Pulmonary artery endothelial cell (primary cell): Measurements from ENCODE around the gene RAB11B. TPM values are rescaled to one million over a fixed set of nuclear protein-coding genes. Genes with fewer than 3 reads are reported as not detected.
"Not testable (repeated sequence)": the region's sequence is repeated elsewhere in the genome, so short reads cannot be mapped to it uniquely, and the experiment has no call there.

Experiments
- DNase-seq: peaks from one replicate; pipeline ENCODE4 v3.0.0-alpha.2; 2011; ENCODE audit warnings: low read depth, low spot score
- total RNA-seq: library from RNA; depleted of rRNA; stranded (reverse); fragments of >200 nt; gene quantifications from 2 replicates; pipeline ENCODE4 v1.2.3, GENCODE V29; 2014

The RAB11B gene
- total RNA-seq, 1 donor from 2014 or later = 38.4 TPM

- DNase-seq = no peak
Measured at GRCh38 chr19:8429044-8429443, 38.9 kb downstream of the RAB11B start.

- no peak for DNase-seq
Measured at GRCh38 chr19:8429826-8430225, 39.7 kb downstream of the RAB11B start.

- DNase-seq = no peak
Measured at GRCh38 chr19:8430650-8431049, 40.5 kb downstream of the RAB11B start.

DNA sequence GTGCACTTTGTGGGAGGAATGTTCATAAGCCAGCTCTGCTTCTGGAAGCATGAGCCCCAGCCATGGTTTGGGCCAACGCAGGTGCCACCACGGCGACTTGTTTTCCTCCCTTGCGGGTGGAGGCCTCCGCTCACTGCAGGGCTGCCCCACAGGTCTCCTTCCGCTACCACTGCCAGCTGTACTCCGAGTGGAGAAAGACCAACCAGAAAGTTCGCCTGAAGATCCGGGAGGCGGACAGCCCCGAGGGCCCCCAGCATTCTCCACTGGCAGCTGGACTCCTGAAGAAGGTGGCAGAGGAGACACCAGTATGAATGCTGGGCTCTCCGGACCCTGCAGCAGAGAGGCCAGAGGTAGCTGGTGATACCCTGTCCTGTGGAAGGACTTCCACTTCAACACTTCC is 48.1 kb downstream of the RAB11B start:
- no peak for DNase-seq

DNA sequence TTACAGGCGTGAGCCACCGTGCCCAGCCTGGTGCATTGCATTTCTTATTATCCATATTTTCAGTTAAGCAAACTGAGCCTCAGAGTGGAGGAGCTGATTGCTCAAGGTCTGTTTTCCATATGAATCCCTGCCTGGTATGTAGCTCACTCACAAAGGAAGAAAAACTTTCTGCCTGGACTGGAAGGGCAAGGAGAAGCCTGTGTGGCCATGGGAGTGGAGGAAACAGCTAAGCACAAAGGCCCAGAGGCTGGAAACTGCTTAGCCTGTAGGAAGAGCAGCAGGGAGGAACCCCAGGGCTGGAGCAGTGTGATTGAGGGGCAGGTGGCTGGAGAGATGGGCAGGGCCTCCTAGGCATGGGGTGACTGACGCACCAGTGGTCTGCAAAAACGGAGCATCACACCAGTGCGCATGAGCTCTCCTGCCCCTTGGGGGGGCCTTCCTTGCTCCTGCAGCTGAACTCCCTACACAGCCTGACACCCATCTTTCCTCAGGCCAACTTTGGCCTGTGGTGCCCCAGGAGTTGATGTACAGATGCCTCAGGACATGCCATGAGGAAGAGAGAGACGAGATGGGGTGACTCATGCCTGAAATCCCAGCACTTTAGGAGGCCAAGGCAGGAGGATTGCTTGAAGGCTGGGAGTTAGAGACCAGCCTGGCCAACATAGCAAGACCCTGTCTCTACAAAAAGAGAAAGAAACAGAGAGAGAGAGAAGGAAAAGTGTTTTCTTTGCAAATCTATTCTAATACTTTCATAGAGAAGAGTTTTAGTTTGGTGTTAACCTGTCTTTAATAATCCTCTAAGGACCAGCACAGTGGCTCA is 51.8 kb downstream of the RAB11B start:
- no peak for DNase-seq

DNA sequence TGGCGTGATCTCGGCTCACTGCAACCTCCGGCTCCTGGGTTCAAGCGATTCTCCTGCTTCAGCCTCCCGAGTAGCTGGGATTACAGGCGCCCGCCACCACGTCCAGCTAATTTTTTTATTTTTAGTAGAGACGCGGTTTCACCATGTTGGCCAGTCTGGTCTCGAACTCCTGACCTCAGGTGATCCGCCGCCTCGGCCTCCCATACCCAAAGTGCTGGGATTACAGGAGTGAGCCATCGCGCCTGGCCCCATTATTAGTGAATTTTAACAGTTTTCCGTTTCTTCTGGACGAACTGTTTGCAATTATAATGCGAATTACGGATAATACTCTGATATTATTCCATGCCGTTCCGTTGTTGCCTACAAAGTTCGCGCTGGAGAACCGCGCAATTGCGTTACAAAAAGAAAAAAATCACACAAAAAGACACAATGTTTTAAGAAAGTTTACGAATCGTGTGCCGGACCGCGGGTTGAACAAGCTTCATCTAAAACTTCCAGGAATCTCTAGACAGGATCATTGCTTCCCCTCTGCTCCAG is 54.0 kb downstream of the RAB11B start:
- not testable (repeated sequence) for DNase-seq

DNA sequence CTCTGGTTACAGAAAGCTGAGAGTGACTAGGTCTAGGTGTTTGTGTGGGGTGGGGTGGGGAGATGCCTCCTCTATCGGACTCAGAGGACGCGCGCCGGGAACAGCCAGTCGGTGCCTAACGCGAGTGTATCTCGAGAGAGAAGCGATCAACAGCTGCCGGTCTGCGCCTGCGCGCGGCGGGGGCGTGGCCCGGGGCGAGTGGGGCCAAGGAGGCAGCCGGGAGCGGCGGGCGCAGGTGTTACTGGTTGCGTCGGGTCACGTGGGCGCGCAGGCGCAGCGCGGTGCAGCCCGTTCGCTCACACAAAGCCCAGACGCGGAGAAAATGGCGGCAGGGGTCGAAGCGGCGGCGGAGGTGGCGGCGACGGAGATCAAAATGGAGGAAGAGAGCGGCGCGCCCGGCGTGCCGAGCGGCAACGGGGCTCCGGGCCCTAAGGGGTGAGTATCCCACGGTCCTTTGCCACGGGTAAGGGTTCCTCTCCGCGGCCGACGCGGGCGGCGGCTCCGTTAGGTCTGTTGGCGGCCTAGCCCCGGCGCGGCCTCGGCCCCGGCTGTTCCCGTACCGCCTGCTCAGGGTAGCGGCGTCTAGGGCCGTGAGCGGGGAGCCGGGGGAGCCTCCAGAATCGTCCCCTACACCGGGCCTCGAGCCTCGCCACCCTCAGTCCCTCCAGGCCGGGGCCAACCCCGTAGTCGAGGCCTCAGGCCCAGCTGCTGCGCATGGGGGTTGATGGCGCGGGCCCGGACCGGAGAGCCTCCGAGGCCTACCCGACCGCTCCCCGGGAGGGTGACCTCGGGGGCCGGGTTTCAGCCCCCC is 54.7 kb downstream of the RAB11B start, which contains the start of gene HNRNPM:
HNRNPM (plus strand) TSS at position 299 of the 811 bp plus-strand sequence; CDS start at position 323, 24 bp downstream.
- peak; percentile 84 for DNase-seq

- no peak for DNase-seq
Measured at GRCh38 chr19:8445488-8446001, 55.4 kb downstream of the RAB11B start.

GRCh38 chr19:8446061-8446709 is 56.0 kb downstream of the RAB11B start:
- no peak for DNase-seq

DNA sequence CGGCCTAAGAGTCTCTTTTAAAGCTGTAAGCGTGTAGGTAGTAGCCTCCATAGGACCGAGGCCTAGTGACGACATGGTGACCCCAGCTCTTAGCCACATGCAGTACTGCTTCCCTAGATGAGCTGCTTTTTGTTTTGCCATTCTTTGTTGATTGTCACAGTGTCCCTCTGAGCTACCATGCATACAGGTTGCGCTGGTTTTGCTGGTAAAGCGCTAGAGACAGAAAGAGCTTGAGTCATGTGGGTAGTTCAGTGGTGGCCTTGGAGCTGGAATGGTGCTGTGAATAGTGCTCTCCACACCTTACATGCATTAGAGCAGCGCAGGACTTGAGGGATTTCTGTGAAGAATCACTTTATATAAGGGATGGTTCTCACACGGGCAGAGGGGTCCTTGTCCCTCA is 59.7 kb downstream of the RAB11B start:
- DNase-seq = no peak

- no peak for DNase-seq
Measured at GRCh38 chr19:8451377-8451776, 61.2 kb downstream of the RAB11B start.

DNA sequence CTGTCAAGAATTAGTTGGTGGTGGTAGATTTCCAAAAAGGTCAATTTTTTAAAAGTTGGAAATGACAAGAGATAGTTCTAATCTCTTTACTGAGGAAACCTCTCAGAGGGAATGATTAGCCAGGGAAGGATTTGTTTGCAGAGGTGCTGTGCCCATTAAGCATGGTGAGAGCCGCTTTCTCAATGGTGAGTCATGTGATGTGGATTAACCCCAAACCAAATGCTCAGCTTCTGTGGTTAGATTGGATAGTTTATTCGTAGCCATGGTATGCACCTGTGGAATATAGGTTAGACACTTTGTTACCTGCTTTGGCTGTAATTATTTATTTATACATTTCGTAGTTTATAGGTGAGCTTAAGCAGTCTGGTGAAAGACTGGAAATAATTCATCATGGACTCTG is 61.7 kb downstream of the RAB11B start:
- DNase-seq = no peak

GRCh38 chr19:8452446-8453123 is 62.4 kb downstream of the RAB11B start:
- no peak for DNase-seq

GRCh38 chr19:8453616-8454015 is 63.5 kb downstream of the RAB11B start:
- no peak for DNase-seq

Other genes starting within 250 kb of the RAB11B start
- gene FBN3, start 240.8 kb upstream of the RAB11B start, total RNA-seq = not detected in 2 replicates
- 1.3 and 2.5 TPM in 2 replicates for gene CERS4, start 181.0 kb upstream of the RAB11B start, total RNA-seq
- gene CD320, start 82.0 kb upstream of the RAB11B start, total RNA-seq = 32.5 and 35.6 TPM in 2 replicates
- gene NDUFA7, start 69.0 kb upstream of the RAB11B start, total RNA-seq = 24.3 and 46.7 TPM in 2 replicates
- 273 and 792 TPM in 2 replicates for gene RPS28, start 68.9 kb upstream of the RAB11B start, total RNA-seq
- gene KANK3, start 47.1 kb upstream of the RAB11B start, total RNA-seq = 12.1 and 18.4 TPM in 2 replicates
- 4.3 and 13.2 TPM in 2 replicates for gene ANGPTL4, start 26.2 kb upstream of the RAB11B start, total RNA-seq
- gene MARCHF2, start 22.9 kb downstream of the RAB11B start, total RNA-seq = 113 and 149 TPM in 2 replicates
- 91.6 and 122 TPM in 2 replicates for gene HNRNPM, start 54.6 kb downstream of the RAB11B start, total RNA-seq
- gene PRAM1, start 112.3 kb downstream of the RAB11B start, total RNA-seq = not detected in 2 replicates
- gene ZNF414, start 123.8 kb downstream of the RAB11B start, total RNA-seq = 2.4 and 3.6 TPM in 2 replicates
- gene MYO1F, start 187.1 kb downstream of the RAB11B start, total RNA-seq = 0.13 and 0.25 TPM in 2 replicates
- 2.0 and 2.7 TPM in 2 replicates for gene ADAMTS10, start 220.4 kb downstream of the RAB11B start, total RNA-seq
- not detected in 2 replicates for gene NFILZ, start 240.3 kb downstream of the RAB11B start, total RNA-seq